PFSK-1 (cell line): Measurements from ENCODE around the gene KCNK17.

ENCODE experiments used
- FOXP2 ChIP-seq: optimal IDR thresholded peaks from 2 replicates; pipeline ENCODE3; 2011; ENCODE audit warnings: borderline replicate concordance, control low read depth, inconsistent platforms; ENCODE audit not compliant: insufficient read depth; ENCODE audit errors: extremely low read length, extremely low read depth
- POLR2AphosphoS5 ChIP-seq: IDR thresholded peaks from 2 replicates; pipeline ENCODE4 v1.6.1; 2012; ENCODE audit warnings: low read depth, mild to moderate bottlenecking, control low read depth, low read length, moderate library complexity
- TAF1 ChIP-seq: IDR thresholded peaks from 2 replicates; pipeline ENCODE4 v1.6.1; 2012; ENCODE audit warnings: low read length, control low read depth, borderline replicate concordance; ENCODE audit not compliant: insufficient read depth

DNA sequence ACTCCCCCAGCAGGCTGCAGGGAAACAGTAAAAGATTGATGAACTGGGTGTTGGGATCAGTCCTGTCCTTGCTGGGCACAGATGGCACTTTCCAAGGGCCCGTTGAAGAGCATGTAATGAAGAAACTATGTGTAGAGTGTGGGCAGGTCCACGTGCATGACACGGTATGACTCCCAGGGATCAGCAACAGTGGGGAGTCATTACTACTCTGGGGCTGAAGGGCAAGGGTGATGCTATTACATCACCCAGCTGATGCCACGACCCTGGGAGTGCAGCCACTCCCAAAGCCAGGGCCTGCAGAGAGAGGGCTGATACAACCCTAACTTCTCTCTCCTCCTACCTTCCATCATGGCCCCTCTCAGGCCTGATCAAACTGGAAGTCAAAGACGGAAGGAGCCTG is 20.1 kb downstream of the KCNK17 start:
- TF ChIP-seq FOXP2 (no peak), POLR2AphosphoS5 (no peak), TAF1 (no peak)
